ENCODE results near the gene BCL3. TPM values are rescaled to one million over a fixed set of nuclear protein-coding genes. Genes with fewer than 3 reads are reported as not detected.

BCL3 gene
- total and polyA plus RNA-seq, 2 of the 13 experiments (the other 11 are each of a cell fraction or from before 2014, with no cell fraction given), result 2.3 to 4.0 TPM

DNA sequence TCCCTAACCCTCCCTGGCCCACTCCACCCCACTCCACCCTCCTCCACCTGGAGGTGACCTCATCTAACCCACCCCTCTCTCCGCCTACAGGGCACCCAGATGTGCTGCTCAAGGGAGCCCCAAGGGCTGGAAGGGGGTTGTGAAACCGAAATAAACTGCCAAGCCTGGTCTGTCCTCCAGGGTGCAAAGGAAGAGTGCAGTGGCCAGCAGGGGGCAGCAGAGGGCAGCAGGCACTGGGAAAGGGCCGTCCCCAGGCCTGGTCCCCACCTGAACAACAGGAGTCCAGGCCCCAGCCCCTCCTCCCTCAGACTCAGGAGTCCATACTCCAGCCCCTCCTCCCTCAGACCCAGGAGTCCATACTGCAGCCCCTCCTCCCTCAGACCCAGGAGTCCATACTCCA is 52.0 kb downstream of the BCL3 start (continued):
- TF ChIP-seq PHF8 (CRISPR knock-in tag; IDR thresholded peaks at IDR 0.05), result peak; percentile 46; the same call in 1 of the 2 replicates
- TF ChIP-seq HMGA1 (CRISPR knock-in tag; conservative IDR thresholded peaks at IDR 0.05), result no peak
- TF ChIP-seq NAIF1 (CRISPR knock-in tag; IDR thresholded peaks at IDR 0.05; ENCODE audit: borderline replicate concordance), result no peak
- no peak for TF ChIP-seq ZFP1 (CRISPR knock-in tag; IDR thresholded peaks at IDR 0.05)
- no peak for TF ChIP-seq ZNF441 (CRISPR knock-in tag; IDR thresholded peaks at IDR 0.05; ENCODE audit: borderline replicate concordance)
- TF ChIP-seq TSC22D2 (CRISPR knock-in tag; IDR thresholded peaks at IDR 0.05; ENCODE audit: borderline replicate concordance), result no peak
- TF ChIP-seq, protein P1, sequence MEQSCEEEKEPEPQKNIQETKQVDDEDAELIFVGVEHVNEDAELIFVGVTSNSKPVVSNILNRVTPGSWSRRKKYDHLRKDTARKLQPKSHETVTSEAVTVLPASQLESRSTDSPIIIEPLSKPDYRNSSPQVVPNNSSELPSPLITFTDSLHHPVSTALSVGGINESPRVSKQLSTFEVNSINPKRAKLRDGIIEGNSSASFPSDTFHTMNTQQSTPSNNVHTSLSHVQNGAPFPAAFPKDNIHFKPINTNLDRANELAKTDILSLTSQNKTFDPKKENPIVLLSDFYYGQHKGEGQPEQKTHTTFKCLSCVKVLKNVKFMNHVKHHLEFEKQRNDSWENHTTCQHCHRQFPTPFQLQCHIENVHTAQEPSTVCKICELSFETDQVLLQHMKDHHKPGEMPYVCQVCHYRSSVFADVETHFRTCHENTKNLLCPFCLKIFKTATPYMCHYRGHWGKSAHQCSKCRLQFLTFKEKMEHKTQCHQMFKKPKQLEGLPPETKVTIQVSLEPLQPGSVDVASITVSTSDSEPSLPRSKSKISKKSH (CRISPR knock-in tag; IDR thresholded peaks at IDR 0.05; ENCODE audit: borderline replicate concordance), result no peak
- TF ChIP-seq ZNF263 (CRISPR knock-in tag; IDR thresholded peaks at IDR 0.05), result peak; percentile 95
- no peak; the same call in 1 of the 2 replicates for TF ChIP-seq ETV5 (CRISPR knock-in tag; IDR thresholded peaks at IDR 0.05; ENCODE audit: borderline replicate concordance)
- no peak for TF ChIP-seq POLR2AphosphoS5 (IDR thresholded peaks at IDR 0.05; ENCODE audit: low read depth, low read length)
- peak; percentile 41; the same call in 1 of the 2 replicates for TF ChIP-seq KDM1A (CRISPR knock-in tag; IDR thresholded peaks at IDR 0.05)
- no peak for TF ChIP-seq NR2F1 (CRISPR knock-in tag; IDR thresholded peaks at IDR 0.05)
- no peak for TF ChIP-seq MIXL1 (CRISPR knock-in tag; IDR thresholded peaks at IDR 0.05)
- no peak for TF ChIP-seq KLF11 (CRISPR knock-in tag; IDR thresholded peaks at IDR 0.05)
- no peak for TF ChIP-seq SRSF9 (IDR thresholded peaks at IDR 0.05; ENCODE audit: borderline replicate concordance, insufficient read depth, low read depth, low read length, poor library complexity, severe bottlenecking)
- TF ChIP-seq NONO (IDR thresholded peaks at IDR 0.05), result no peak
- TF ChIP-seq NONO (CRISPR knock-in tag; conservative IDR thresholded peaks at IDR 0.05), result no peak
- TF ChIP-seq TEAD2 (CRISPR knock-in tag; IDR thresholded peaks at IDR 0.05), result no peak
- peak; percentile 45; the same call in 1 of the 2 replicates for TF ChIP-seq ZGPAT (CRISPR knock-in tag; IDR thresholded peaks at IDR 0.05)
- TF ChIP-seq MLXIP (CRISPR knock-in tag; IDR thresholded peaks at IDR 0.05; ENCODE audit: borderline replicate concordance), result no peak
- TF ChIP-seq PITX1 (CRISPR knock-in tag; IDR thresholded peaks at IDR 0.05), result no peak
- TF ChIP-seq FOXP4 (CRISPR knock-in tag; IDR thresholded peaks at IDR 0.05), result peak; percentile 59; the same call in 1 of the 2 replicates
- no peak for TF ChIP-seq ATF7 (IDR thresholded peaks at IDR 0.05)
- no peak for TF ChIP-seq ATF7 (CRISPR knock-in tag; IDR thresholded peaks at IDR 0.05)
- TF ChIP-seq ARNT2 (CRISPR knock-in tag; IDR thresholded peaks at IDR 0.05; ENCODE audit: low read depth), result no peak
- no peak for TF ChIP-seq U2AF2 (IDR thresholded peaks at IDR 0.05; ENCODE audit: low read depth, low read length)
